Erythroblast (primary cell): Measurements from ENCODE around the gene PLA2G4D.

Source experiments
- GATA1 ChIP-seq: IDR thresholded peaks from 2 replicates; pipeline ENCODE4 v1.6.1; 2011; ENCODE audit warnings: low read depth, mild to moderate bottlenecking, control low read depth, low read length, moderate library complexity
- POLR2A ChIP-seq: IDR thresholded peaks from 2 replicates; pipeline ENCODE4 v1.6.1; 2011; ENCODE audit warnings: mild to moderate bottlenecking, low read length

GRCh38 chr15:42062284-42062806 lies 32.0 kb downstream of the PLA2G4D start:
- TF ChIP-seq POLR2A, result no peak
- no peak for TF ChIP-seq GATA1
